GM21360 (cell line): Measurements from ENCODE around the gene RANBP3.
"Not testable (repeated sequence)": the region's sequence is repeated elsewhere in the genome, so short reads cannot be mapped to it uniquely, and the experiment has no call there.

Experiments used
- ATAC-seq: cut with Tn5 transposase; IDR thresholded peaks from one replicate; pipeline ENCODE4 v1.9.1; 2021; ENCODE audit warnings: mild to moderate bottlenecking, moderate library complexity; ENCODE audit not compliant: unreplicated experiment

The RANBP3 gene

DNA sequence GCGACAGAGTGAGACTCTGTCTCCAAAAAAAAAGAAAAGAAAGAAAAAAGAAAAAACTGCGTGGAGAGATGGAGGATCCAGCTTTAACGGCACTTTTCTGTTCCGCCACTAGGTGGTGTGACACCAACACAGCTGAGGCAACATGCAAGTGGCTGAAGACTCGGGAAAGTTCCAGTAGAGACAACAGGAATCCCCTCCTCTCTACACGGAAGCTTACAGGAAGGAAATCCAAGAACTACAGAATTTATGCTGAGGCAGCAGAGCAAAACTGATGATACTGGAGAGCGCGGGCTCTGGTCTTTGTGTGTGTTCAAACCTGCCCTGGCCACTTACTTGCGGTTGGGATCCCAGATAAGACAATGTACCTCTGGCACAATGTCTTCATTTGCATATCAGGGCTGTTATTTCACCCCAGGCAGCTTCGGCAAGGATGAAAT is 9.9 kb downstream of the RANBP3 start:
- ATAC-seq, result no peak

- ATAC-seq, result no peak
Measured at GRCh38 chr19:5967571-5967970, 10.4 kb downstream of the RANBP3 start.

DNA sequence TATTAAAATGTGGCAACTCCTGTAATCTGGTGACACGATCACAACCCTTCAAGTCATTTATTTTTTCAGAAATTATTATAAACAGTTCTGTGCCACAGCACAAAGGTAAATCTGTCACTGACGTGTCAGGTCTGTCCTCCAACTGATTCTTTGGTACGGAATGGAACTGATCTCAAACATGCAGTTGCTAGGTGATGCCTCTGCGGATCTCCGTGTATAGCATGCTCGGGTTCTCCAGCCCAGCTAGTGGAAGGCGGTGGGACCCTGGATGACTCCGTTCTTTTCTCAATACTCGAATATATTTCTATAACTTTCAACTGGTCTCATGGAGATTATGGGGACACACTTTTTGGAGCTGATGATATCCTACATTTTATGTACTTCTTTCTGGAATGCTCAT is 11.0 kb downstream of the RANBP3 start:
- ATAC-seq, result no peak

GRCh38 chr19:5966215-5966614 is 11.7 kb downstream of the RANBP3 start:
- no peak for ATAC-seq

DNA sequence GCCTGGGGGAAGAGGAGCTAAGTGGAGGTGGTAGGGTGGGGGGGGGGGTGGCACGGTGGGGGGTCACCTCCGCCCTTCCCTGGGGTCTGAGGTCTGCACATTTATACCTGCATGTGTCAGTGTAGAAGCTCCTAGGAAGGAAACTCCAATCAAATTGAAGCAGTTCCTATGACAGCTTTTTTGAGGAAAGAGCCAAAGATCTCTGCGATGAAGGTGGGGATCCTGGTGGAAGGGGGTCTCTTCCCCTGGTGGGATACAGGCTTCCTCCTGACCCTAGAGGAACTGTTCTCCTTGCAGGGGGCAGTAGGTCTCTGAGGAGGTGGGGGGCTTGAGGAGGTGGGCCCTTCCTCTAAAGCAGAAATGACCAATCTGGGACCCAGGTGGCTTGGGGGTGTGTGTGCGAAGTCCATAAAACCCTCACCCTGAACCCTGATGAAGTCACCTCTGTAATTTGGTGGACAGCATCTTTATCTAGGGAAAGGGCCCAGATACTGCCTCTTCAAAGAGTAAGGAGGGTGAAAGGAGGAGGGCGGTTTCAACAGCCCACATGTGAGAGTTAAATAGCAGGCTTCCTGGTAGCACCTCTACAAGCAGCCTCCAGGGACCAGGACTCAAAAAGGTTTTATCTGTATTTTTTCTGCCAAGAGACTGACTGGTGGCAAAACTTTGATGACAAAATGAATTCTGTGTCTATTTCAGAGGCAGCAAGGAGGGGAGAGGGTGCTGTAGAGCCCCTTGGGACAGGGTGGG is 12.9 kb downstream of the RANBP3 start:
- no peak for ATAC-seq

- no peak for ATAC-seq
Measured at GRCh38 chr19:5963855-5964254, 14.1 kb downstream of the RANBP3 start.

DNA sequence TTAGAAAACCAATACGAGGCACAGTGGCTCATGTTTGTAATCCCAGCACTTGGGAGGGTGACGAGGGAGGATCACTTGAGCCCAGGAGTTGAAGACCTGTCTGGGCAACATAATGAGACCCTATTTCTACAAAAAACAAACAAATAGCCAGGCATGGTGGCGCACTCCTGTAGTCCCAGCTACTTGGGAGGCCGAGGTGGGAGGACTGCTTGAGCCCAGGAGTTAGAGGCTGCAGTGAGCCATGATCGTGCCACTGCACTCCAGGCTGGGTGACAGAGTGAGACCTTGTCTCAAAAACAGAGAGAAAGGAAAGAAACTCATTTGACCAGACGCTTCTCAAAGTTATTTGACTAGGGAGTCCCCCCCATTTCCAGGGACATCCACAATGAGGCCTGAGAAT is 14.7 kb downstream of the RANBP3 start:
- not testable (repeated sequence) for ATAC-seq

- ATAC-seq, result no peak
Measured at GRCh38 chr19:5961969-5962945, 15.7 kb downstream of the RANBP3 start.

GRCh38 chr19:5961641-5961968 is 16.3 kb downstream of the RANBP3 start:
- ATAC-seq, result not testable (repeated sequence)

DNA sequence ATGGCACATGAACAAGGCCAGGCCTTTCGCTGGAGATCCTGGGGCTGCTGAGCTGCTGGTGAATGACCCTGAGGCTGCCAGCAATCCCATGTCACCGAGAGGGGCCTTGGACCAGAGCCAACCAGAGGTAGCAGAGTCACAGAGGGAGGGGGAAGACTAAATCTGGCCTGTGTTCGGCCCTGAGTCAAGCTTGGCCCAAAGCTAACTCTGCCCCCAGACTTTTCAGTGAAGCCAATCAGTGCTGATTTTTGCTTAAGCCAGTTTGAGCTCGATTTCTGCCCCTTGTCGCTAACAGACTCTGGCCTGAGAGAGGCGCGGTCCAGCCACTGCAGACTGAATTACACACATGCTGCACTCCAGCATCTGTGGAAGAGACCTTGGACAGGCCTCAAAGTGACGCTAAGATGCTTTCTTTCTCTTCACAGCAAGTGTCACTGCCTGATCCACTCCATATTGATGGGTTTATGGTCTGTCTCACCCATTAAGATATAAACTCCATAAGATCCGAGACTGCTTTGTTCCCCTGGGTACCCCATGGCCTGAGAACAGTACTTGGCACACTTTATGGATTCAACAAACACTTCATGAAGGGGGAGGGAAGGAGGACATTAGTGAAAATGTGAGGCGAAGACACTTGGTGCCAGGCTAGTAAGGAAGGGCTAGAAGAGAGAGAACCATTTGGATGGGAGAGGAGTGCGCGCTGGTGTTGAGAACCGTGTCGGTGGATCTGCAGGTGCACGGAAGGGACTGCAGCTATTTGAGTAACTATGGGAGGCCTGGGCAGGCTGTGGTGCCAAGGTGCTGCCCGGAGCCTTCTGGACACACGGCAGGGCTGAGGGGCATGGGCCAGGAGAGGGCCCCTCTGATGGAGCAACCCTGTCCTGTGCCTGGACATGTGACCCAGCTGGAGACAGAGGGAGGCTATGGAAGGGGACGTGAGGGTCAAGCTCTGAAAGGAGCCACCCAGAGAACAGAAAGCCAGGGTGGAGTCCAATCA is 17.6 kb downstream of the RANBP3 start:
- ATAC-seq, result no peak

DNA sequence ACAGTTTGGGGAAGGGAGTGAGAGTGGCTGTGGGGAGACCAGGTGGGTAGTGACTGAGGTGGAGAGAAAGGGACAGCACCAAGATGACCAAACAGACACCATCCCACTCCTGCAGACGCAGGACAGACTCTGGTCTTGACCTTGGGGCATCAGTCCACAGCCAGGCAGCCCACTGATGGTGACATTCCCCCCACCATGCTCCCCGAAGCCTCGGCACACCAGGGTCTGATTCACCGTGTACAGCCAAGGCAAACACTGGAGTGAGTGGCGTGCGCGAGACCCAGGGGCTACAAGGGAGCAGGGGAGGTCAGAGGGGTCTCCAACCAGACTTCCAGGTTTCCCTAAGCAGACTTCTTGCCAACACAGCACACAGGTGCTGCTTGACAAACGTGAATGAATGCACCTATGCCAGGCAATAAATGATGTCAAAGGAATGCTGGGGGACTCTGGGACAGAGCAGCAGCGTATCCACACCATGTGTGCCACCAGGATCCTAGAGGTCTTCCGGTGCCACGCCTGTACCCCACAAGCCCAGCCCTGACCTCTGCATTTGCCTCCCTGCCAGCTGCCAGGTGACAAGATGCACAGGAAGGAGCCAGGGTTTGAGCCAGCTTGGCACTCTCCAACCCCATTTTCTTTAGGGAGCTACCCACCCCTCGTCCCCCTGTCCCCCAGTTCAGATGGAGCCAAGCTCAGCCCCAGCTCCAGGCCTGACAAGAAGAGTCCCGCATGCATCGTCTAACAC is 18.5 kb downstream of the RANBP3 start:
- no peak for ATAC-seq

- ATAC-seq, result no peak
Measured at GRCh38 chr19:5958851-5959122, 19.2 kb downstream of the RANBP3 start.

DNA sequence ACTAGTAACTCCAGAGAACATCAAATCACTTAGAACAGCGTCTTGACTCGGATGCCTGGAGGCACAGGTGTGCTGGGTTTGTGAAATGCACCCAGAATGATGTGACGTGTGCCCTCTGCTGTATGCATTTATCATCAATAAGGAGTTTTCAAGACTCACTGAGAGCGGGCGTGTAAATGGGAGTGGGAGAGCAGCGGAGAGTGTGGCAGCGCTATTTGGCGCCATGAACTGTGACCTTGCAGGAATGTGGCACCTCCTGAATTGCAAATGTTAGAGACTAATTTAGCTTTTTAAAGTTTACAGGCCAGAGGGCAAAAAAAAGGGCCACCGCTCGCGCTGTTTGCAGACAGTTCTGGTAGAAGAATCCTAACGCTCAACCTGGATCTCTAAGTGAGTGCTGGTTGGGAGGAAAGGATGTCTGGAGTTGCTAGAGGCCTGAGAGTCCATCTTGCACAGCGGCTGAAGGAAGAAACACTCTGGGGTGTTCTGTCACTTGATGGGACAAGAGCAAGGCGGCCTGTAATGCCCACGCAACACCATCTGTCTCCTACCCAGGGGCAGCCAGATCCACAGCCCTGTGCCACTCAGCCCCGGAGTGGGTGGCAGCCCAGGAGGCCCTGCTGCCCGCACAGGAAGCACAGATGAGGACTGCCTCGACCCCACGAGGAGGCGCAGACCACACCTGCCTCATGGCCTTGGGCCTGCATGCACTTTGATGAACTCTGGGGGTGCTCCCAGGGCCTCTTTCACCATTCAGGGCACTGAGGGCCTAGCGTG is 19.7 kb downstream of the RANBP3 start:
- ATAC-seq, result no peak

DNA sequence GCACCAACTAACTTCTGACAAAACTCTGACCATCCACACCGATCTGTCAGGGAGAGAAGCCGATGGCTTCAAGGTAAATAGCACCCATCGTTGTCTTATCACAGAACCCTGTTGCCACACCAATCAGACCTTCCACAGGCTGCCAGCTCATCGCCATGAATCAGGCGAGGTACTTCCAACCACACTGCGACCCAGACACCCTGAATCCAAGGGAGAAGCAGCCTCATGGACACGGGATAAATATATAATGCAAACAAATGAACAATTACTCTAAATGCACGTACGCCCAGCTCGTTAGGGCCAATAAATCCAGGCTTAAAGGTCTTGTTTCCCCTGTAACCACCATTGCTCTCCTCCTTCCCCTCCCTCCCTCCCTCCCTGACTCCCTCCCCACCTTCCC is 20.8 kb downstream of the RANBP3 start:
- ATAC-seq, result no peak

DNA sequence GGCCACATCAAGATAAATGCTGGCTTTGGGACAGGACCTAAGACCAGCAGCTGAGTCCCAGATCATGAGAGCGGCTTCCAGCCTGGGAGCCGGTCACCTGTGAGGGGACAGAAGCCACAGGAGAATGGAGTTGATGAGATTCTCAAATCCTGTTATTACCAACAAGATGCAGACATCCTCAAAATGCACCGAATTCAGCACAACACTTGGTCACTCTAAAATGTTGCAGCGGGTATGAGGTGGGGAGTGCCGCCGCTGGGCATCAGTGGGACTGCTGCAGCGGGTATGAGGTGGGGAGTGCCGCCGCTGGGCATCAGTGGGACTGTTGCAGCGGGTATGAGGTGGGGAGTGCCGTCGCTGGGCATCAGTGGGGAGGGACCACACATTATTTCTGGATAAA is 21.2 kb downstream of the RANBP3 start:
- no peak for ATAC-seq

DNA sequence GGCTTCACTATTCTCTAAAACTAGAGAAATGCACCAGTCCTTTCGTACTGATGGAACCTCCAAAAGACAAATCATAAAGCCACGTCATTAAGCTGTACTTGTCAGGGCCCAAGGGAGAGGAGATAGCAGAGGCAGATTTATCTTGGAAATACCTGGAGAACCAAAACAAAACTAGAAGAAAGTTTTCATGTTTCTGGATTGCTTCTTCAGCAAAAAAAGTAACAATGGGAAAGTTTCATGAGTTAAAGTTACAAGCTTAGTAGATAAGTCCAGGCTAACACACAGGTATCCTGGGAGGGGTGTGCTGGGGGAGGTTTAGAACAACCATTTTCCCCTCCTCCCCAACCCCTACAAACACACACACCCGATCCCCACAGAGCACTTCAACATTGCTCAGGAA is 21.6 kb downstream of the RANBP3 start:
- no peak for ATAC-seq

DNA sequence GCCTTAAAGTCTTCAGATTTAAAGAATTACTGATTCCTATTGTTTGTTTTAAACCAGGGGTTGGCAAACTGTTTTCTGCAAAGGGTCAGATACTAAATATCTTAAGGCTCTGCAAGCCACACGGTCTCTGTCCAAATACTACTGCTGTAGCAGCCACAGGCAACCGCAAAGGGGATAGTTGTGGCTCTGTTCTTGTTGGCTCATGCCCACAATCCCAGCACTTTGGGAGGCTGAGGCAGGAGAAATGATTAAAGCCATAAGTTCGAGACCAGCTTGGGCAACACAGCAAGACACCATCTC is 22.4 kb downstream of the RANBP3 start:
- ATAC-seq, result no peak

GRCh38 chr19:5954293-5954692 is 23.6 kb downstream of the RANBP3 start:
- ATAC-seq, result no peak

- no peak for ATAC-seq
Measured at GRCh38 chr19:5953680-5954213, 24.2 kb downstream of the RANBP3 start.
